Neural cell (in vitro differentiated cells): ENCODE data around the gene PIK3AP1. TPM values are rescaled to one million over a fixed set of nuclear protein-coding genes. Genes with fewer than 3 reads are reported as not detected.

Source experiments
- H2AFZ ChIP-seq: fragments of 200-600, 300-800 bp; sonication (generic), shearing (Covaris generic); 2 replicates; pipeline ENCODE4 v1.6.0; 2014; ENCODE audit warnings: low read depth, mild to moderate bottlenecking, antibody characterized with exemption, low read length, moderate library complexity
- H3F3A ChIP-seq: fragments of 200-600 bp; shearing (Covaris generic); 2 replicates; pipeline ENCODE4 v1.6.1; 2016; ENCODE audit warnings: mild to moderate bottlenecking, moderate library complexity, mixed read lengths, antibody characterized with exemption, low read length; ENCODE audit not compliant: insufficient read depth, poor library complexity, severe bottlenecking
- H3K27ac ChIP-seq: fragments of 200-600, 300-800 bp; sonication (generic), shearing (Covaris generic); 2 replicates; pipeline ENCODE4 v1.5.1; 2014; ENCODE audit warnings: mild to moderate bottlenecking, low read length, moderate library complexity
- H3K27me3 ChIP-seq: fragments of 300-800, 200-600 bp; sonication (generic), shearing (Covaris generic); 2 replicates; pipeline ENCODE4 v1.6.0; 2014; ENCODE audit warnings: mild to moderate bottlenecking, low read depth, low read length, moderate library complexity; ENCODE audit not compliant: insufficient read depth
- H3K36me3 ChIP-seq: fragments of 300-800, 200-600 bp; sonication (generic), shearing (Covaris generic); 2 replicates; pipeline ENCODE4 v1.5.1; 2014; ENCODE audit warnings: mild to moderate bottlenecking, antibody characterized with exemption, low read length, moderate library complexity; ENCODE audit not compliant: insufficient read depth
- H3K4me2 ChIP-seq: fragments of 300-800, 200-600 bp; sonication (generic), shearing (Covaris generic); 2 replicates; pipeline ENCODE4 v1.6.0; 2014; ENCODE audit warnings: mild to moderate bottlenecking, low read length
- H3K4me3 ChIP-seq: fragments of 300-800, 200-600 bp; sonication (generic), shearing (Covaris generic); 2 replicates; pipeline ENCODE4 v1.5.1; 2014; ENCODE audit warnings: mild to moderate bottlenecking, low read length, moderate library complexity
- H3K79me2 ChIP-seq: fragments of 200-600 bp; shearing (Covaris generic); replicated peaks from 2 replicates; pipeline ENCODE4 v1.6.0; 2014; ENCODE audit warnings: mild to moderate bottlenecking, low read length, moderate library complexity; ENCODE audit not compliant: insufficient read depth
- H3K9ac ChIP-seq: fragments of 300-800, 200-600 bp; sonication (generic), shearing (Covaris generic); 2 replicates; pipeline ENCODE4 v1.6.1; 2016; ENCODE audit warnings: mild to moderate bottlenecking, low read length, mixed read lengths
- H3K9me2 ChIP-seq: fragments of 200-600 bp; shearing (Covaris generic); 2 replicates; pipeline ENCODE4 v1.6.1; 2016; ENCODE audit warnings: mild to moderate bottlenecking, low read length, mixed read lengths; ENCODE audit not compliant: insufficient read depth
- H3K9me3 ChIP-seq: fragments of 200-600, 300-800 bp; sonication (generic), shearing (Covaris generic); 2 replicates; pipeline ENCODE4 v1.6.1; 2016; ENCODE audit warnings: mild to moderate bottlenecking, mixed run types, low read length, moderate library complexity, mixed read lengths
- H4K20me1 ChIP-seq: fragments of 200-600 bp; shearing (Covaris generic); 2 replicates; pipeline ENCODE4 v1.6.1; 2016; ENCODE audit warnings: mild to moderate bottlenecking, mixed run types; ENCODE audit not compliant: insufficient read depth
- EP300 ChIP-seq: fragments of 450-650 bp; conservative IDR thresholded peaks from 2 replicates; pipeline ENCODE4 v1.6.1; 2014; ENCODE audit warnings: antibody characterized with exemption, mild to moderate bottlenecking, moderate library complexity; ENCODE audit not compliant: poor library complexity, severe bottlenecking
- EZH2 ChIP-seq: fragments of 200-600, 300-800 bp; shearing (Covaris generic), sonication (generic); IDR thresholded peaks from 2 replicates; pipeline ENCODE4 v1.6.1; 2014; ENCODE audit warnings: antibody characterized with exemption, low read length, borderline replicate concordance, mild to moderate bottlenecking; ENCODE audit not compliant: insufficient read depth, poor library complexity, severe bottlenecking
- MXI1 ChIP-seq: fragments of 450-650 bp; conservative IDR thresholded peaks from 2 replicates; pipeline ENCODE4 v1.6.1; 2014; ENCODE audit warnings: antibody characterized with exemption, mild to moderate bottlenecking; ENCODE audit not compliant: poor library complexity, severe bottlenecking
- POLR2AphosphoS5 ChIP-seq: IDR thresholded peaks from 2 replicates; pipeline ENCODE4 v1.6.1; 2012
- RAD21 ChIP-seq: fragments of 450-650 bp; conservative IDR thresholded peaks from 2 replicates; pipeline ENCODE4 v1.6.1; 2014; ENCODE audit warnings: antibody characterized with exemption, mild to moderate bottlenecking, moderate library complexity
- SMC3 ChIP-seq: fragments of 450-650 bp; conservative IDR thresholded peaks from 2 replicates; pipeline ENCODE4 v1.6.1; 2014; ENCODE audit warnings: antibody characterized with exemption, mild to moderate bottlenecking, moderate library complexity; ENCODE audit not compliant: poor library complexity
- TAF1 ChIP-seq: IDR thresholded peaks from 2 replicates; pipeline ENCODE4 v1.6.1; 2012; ENCODE audit warnings: low read depth
- polyA plus RNA-seq: library from polyadenylated mRNA; depleted of rRNA; stranded (reverse); fragments of >200 nt; gene quantifications from 2 replicates; pipeline ENCODE4 v1.2.3, GENCODE V29; 2014
- TF ChIP-seq, protein P1 (sequence below): fragments of 450-650 bp; IDR thresholded peaks from 2 replicates; pipeline ENCODE4 v1.5.1; 2014; ENCODE audit warnings: antibody characterized with exemption, mild to moderate bottlenecking, moderate library complexity; ENCODE audit not compliant: poor library complexity, severe bottlenecking

PIK3AP1 gene
- polyA plus RNA-seq, 1 donor from 2014 or later = 0.05 TPM

DNA sequence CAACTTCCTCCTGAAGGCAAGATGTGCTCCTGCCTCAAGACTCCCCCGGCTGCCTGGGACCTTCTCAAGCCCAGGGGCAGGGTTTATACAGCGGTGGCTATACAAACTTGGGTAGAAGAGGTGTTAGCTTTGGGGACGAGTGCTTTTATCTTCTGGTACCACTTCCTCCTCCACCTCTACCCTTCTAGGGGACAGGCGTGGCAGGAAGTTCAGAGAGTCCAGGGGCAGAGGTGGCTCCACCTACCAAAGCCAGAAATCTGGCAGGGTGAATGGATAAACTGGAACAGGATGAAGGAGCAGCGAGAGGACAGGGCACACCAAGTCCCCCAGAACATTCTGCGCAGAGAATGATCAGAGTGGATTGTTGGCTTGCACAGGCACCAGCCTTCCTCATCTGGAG lies 109.5 kb downstream of the PIK3AP1 start:
- Histone ChIP-seq H3K27ac (no peak overlapping the region), H3K9ac (no peak overlapping the region), H3F3A (no peaks in the 10 kb centered on the region), H2AFZ (no peak overlapping the region), H3K9me2 (no peaks in the 10 kb centered on the region), H3K9me3 (no peaks in the 10 kb centered on the region), H3K4me2 (no peak overlapping the region), H3K27me3 (no peaks in the 10 kb centered on the region), H4K20me1 (no peaks in the 10 kb centered on the region), H3K79me2 (no peaks in the 10 kb centered on the region), H3K36me3 (no peaks in the 10 kb centered on the region), H3K4me3 (no peak overlapping the region)
- TF ChIP-seq POLR2AphosphoS5 (no peak), SMC3 (no peak)

DNA sequence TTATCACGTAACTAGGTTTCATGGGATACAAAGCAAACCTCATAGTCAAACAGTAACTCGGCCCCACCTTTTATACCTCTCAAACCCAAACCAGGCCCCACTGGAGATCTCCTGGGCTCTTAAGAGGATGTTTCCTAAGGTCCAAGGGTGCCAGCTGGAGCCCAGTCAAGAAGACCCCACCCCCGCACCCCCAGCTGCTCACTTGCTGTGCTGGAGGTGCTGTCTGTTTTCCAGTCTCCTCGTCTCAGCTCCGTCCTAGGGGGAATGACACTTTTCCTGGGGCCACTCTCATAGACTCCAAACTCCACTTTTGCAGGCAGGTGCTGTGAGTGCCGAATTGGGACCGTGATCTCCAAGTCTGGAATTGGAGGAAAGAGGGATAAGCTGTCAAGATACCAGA lies 110.8 kb downstream of the PIK3AP1 start:
- TF ChIP-seq TAF1 = no peak
- TF ChIP-seq, protein P1, sequence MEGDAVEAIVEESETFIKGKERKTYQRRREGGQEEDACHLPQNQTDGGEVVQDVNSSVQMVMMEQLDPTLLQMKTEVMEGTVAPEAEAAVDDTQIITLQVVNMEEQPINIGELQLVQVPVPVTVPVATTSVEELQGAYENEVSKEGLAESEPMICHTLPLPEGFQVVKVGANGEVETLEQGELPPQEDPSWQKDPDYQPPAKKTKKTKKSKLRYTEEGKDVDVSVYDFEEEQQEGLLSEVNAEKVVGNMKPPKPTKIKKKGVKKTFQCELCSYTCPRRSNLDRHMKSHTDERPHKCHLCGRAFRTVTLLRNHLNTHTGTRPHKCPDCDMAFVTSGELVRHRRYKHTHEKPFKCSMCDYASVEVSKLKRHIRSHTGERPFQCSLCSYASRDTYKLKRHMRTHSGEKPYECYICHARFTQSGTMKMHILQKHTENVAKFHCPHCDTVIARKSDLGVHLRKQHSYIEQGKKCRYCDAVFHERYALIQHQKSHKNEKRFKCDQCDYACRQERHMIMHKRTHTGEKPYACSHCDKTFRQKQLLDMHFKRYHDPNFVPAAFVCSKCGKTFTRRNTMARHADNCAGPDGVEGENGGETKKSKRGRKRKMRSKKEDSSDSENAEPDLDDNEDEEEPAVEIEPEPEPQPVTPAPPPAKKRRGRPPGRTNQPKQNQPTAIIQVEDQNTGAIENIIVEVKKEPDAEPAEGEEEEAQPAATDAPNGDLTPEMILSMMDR = no peak
- no peak for TF ChIP-seq EZH2
- no peak for TF ChIP-seq EP300
- TF ChIP-seq SMC3 = no peak
- TF ChIP-seq POLR2AphosphoS5 = no peak
- no peak for TF ChIP-seq RAD21
- TF ChIP-seq MXI1 = no peak
- Histone ChIP-seq H3K36me3 (no peaks in the 10 kb centered on the region), H3K27ac (no peak overlapping the region), H4K20me1 (no peaks in the 10 kb centered on the region), H3K9me2 (no peaks in the 10 kb centered on the region), H3K9ac (no peak overlapping the region), H3F3A (no peaks in the 10 kb centered on the region), H3K4me3 (no peak overlapping the region), H3K4me2 (no peak overlapping the region), H3K79me2 (no peaks in the 10 kb centered on the region), H3K27me3 (no peaks in the 10 kb centered on the region), H3K9me3 (no peaks in the 10 kb centered on the region), H2AFZ (no peak overlapping the region)

DNA sequence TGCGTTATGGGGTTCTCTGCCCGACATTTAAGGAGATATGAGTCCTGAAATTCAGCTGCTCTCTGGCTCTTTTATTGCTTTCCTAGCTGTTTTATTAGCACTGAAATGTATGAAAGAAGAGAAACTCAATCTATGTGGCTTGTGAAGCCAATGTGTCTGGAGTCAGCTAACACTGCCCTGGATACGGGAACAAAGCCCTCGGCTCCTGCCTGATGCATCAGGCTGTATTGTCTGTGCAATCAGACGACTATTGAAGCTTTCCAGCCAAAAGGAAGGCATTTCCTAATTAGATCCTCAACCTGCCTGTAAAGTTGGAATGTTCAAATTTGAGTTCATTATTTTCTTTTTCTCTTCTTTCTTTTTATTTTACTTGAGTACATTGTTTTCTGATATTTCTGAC lies 111.5 kb downstream of the PIK3AP1 start:
- Histone ChIP-seq H3K9me2 (no peaks in the 10 kb centered on the region), H3K79me2 (no peaks in the 10 kb centered on the region), H2AFZ (no peak overlapping the region), H3F3A (no peaks in the 10 kb centered on the region), H3K27ac (no peak overlapping the region), H3K9ac (no peak overlapping the region), H3K27me3 (no peaks in the 10 kb centered on the region), H3K4me3 (no peak overlapping the region), H3K9me3 (no peaks in the 10 kb centered on the region), H3K36me3 (no peaks in the 10 kb centered on the region), H3K4me2 (no peak overlapping the region), H4K20me1 (no peaks in the 10 kb centered on the region)
- TF ChIP-seq, protein P1 = no peak
- TF ChIP-seq EZH2 (no peak), MXI1 (no peak)
